Left ventricle myocardium superior (tissue), 1 donor: ENCODE results near the gene STARD13. TPM values are rescaled to one million over a fixed set of nuclear protein-coding genes. Genes with fewer than 3 reads are reported as not detected.
A peak's percentile ranks its signal among the peaks of the same experiment; 100 is the strongest.
"Not testable (repeated sequence)": the region's sequence is repeated elsewhere in the genome, so short reads cannot be mapped to it uniquely, and the experiment has no call there.

Experiments used
- ATAC-seq: fragments of 200-7000 bp; cut with Tn5 transposase; one replicate; pipeline ENCODE4 v1.9.1; 2020; ENCODE audit warnings: mild to moderate bottlenecking, moderate library complexity
- DNase-seq: peaks from one replicate; pipeline ENCODE4 v3.0.0-alpha.2; 2020
- intact Hi-C: fragments of 100-400 bp; cut with micrococcal nuclease; formaldehyde crosslinking; loops from one replicate; pipeline ENCODE4 v1.11.0; 2022
- total RNA-seq: library from RNA; stranded (reverse); fragmentation: NEBNext Ultra II Directional; extraction: Animal tissue kit (Norgen Biotek cat#: 25700); gene quantifications from one replicate; pipeline ENCODE4 v1.2.1, GENCODE V29; 2021
- donor health status: DM: no; HTN: yes; CAD: no; lungs with severe emphysema.

Gene STARD13
- total RNA-seq, 1 donor from 2014 or later: 41.1 TPM

DNA sequence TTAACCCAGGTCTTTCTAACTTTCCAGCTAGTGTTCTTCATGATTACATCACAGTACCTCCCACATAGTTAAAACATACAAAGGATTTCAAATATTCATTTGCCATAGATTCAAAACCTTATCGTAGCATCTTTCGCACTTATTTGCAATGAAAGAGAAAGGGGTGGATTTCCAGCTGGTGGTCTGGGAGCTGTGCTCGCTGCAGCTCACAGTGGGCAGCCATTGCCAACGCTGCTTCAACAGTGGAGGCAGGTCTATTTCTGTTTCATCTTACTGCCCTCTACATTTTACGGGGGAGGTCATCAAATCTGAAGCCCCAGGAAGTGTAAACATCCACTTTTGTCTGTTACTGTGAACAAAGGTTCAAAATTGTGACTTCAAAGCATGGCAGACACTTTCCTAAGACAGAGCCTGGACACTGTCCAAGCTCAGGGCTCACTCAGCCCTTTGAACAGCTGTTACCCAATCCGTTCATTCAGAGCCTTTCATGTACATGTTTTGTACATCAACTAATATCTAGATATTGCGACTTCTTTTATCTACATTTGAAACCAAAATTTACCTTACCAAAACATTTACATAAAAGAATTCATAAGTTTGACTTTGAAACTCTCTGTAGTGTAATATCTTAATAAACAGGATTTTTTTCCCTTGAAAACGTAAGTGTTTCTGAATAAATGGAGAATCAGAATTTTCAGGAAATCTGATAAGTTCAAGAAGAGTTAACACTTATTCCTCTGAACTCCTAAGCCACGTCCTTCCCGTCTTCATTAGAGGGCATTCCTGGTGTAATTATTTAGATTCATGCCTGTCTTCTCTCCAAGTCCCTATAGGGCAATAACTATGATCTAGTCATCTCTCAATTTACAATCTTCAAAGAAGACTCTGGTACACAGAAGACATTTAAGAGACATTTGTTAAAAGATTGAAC is 25.1 kb downstream of the STARD13 start:
- ATAC-seq (peak; percentile 36), DNase-seq (peak; percentile 38)
- intact Hi-C loops: no loop called here

DNA sequence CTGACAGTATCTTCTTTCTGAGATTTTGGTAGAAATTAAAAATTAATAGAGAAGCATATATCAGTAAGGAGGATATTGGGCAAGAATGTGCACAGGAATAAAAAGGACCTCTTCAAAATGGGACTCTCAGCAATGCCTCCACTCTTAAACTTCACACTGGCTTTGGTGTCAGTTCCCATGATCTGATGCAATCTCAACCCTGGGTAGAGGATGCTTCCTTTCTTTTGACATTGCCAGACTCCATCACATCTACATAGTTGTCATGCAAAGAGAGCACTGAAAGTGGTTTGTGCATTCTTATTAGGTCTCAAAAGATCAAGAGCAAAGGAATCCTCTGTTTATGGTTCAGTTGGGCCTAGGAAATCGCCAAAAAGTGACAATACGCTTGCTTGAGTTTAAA is 26.3 kb downstream of the STARD13 start:
- DNase-seq (no peak), ATAC-seq (no peak)
- intact Hi-C loops: no loop called here

DNA sequence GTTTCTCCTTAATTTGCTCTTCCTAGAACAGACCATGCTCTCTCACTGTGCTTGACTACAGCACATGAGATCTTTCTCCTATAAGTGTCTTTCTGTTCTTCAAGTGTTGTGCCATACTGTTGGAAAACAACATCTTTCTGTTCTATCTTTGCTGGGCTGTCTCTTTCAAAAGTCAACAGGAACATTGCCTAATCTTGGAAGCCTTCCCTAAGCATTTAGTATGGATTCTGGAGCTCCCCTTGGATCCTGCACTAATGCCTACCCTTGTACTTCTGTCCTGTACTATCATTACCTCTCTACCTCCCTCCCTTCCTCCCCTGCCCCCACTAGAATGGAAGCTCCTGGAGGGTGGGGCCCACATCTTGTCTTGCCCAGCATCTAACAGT is 26.8 kb downstream of the STARD13 start:
- DNase-seq (no peak), ATAC-seq (peak; percentile 19)
- intact Hi-C loops: no loop called here

DNA sequence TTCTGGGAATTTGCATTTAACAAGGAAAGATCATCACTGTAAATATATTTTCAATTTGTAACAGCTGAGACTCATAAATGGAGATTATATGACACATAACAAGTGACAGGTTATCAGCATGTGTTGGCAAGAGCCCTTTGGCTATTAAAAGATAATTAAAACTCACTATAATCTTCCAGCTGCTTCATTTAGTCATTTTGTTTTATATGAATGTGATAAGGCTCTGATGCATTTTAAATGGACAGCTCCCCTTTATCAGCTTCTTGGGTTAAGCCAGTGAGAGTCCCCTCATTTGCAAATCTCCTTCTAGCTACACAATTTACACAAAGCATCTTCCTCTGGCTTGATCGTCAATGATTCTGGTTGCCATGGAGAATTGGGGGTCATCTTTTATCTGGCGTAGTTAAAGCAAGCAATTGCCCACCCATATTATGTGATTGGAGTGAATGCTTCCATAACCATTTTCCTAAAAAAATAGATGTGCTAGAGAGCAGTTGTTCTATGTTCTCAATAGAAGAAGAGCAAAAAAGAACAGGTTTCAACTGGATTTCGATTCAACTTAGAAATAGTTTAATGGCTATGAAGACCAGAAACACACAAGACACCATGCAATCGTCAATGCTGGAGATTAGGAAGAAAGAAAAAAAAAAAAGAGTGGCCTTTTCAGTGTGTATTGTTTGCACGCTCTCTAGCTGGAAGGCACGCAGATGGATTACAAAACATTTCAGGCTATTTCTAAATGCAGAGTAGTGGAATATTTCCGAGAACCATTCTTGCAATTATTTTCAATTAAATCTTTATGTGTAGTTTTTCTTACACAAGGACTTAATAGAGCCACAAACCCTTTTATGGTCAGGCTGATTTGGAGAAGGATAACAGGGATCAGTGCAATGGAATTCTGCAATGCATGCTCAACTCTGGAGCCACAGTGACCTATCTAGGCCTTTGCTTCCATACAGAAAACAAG is 27.4 kb downstream of the STARD13 start:
- intact Hi-C loops: no loop called here
- ATAC-seq: peak; percentile 14
- no peak for DNase-seq

DNA sequence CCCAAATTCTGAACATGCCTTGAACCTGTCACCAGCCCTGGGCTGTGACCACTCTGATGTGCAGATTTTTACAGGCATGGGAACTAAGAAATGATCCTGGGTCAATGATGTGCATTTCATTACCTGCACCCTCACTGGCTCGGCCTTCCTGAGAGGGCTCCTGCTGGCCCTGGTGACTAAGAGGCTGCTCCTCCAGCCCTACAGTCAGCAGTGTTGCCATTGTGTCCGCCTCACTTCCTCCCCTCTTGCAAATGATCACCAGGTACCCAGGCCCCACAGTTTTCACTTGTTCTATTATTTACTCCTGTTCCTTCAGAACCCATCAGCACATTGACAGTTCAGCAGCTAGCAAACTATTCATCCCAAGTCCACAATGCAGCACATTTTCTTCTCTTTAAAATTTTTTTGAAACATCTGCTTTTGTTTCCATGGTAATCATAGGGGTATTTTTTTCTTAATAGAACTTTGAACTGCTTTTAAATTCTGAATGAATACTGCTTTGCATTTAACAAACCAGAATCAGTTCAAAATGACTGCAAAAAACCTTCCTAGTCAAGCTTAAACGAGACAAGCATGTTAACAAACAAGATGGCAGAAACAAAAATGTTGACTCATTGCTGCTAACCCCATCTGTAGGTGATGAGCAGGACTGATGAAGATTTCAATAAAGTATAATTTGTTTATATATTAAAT is 29.3 kb downstream of the STARD13 start:
- ATAC-seq: no peak
- intact Hi-C loops: no loop called here
- DNase-seq: no peak

DNA sequence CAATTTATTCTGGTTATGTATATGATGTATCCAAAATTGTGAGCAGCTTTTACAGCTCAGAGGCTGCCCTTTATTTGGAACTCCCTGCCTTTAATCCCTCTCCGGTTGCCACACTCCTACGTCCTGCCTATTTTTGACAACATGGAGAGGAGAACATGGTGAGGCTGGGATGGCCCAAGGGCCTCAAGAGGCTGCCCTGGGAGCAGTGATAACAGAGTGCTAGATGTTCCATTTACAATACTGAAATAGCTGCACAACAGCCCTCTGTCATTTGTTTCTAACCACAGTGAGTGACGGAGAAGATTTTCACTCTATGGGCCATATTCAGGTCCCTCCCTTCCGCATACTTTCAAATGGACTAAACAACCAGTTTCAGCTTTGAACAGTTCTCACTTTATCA is 33.4 kb downstream of the STARD13 start:
- intact Hi-C loops: no loop called here
- ATAC-seq (peak; percentile 95), DNase-seq (peak; percentile 68)

DNA sequence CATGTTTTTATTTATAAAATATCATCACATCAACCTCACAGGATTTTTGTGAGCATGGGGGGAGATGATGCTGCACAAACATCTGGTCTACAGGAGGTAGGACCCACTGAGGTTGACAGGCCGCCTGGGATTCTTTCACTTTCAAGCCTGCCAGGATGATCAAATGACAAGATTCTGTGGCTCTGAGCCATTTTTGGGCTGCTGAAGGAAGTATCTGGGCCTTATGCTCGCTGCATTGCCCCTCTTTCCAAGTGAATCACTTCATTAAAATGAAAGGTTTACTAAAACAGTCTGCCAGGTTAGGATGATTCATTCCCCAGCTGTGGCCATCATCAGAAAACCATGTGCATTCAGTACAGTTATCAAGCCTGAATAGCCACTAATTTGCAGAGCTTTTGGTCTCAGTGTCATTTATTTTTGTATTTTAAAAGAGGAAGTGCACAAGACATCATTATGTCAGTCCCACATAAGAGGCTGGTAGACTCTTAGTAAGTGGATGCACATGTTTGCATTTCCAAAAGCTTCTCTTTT is 34.4 kb downstream of the STARD13 start:
- ATAC-seq (peak; percentile 53), DNase-seq (no peak)
- intact Hi-C loops: no loop called here

DNA sequence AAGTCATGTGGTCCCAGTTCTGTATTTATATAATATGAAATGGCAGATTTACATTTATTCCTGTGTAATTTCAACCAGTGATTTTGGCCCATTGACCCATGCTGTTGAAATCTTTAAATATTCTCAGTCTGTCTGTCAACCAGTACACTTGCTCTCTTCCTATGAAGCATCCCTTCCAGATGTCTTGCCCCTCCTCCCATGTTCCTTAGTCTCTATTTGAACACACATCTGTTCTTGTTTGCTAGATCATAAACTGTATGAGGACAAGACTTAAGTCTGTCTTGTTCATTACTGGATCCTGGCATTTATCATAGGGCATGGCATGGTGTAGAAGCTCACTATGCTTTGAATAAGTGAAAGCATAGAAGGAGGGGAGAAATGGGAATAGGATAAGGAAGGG is 34.9 kb downstream of the STARD13 start:
- intact Hi-C loops: no loop called here
- ATAC-seq (no peak), DNase-seq (no peak)

DNA sequence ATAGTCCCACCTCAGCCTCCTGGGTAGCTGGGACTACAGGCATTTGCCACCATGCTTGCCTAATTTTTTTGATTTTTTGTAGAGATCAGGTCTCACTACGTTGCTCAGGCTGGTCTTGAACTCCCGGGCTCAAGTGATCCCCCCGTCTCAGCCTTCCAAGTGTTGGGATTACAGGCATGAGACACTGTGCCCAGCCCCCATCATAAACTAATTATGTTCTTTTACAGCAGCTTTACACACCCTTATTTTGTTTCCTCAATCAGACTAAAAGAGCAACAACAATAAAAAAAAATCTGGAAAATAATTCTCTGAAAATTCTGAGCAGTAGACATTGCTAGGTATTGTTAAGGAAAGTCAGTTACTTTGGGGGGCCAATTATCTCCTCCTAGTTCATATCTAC is 35.7 kb downstream of the STARD13 start:
- intact Hi-C loops: no loop called here
- no peak for ATAC-seq
- DNase-seq: no peak

DNA sequence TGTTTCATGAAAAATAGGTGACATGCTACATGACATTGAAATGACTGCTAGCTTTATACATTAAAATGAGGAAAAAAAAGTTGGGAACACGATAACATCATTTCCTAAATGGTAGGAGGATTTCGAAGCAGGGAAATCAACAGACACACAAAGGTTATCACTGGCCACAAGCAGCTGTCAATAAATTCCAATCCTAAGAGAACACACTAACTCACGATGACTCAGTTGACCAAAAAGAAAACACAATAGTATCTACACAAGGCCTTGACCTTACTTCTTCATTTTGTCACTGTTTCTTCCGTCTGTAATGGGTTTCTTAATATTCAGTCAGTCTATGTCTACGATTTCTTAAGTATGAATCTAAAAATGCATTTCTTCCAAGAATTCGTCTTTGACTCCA is 36.5 kb downstream of the STARD13 start:
- no peak for ATAC-seq
- intact Hi-C loops: no loop called here
- no peak for DNase-seq

DNA sequence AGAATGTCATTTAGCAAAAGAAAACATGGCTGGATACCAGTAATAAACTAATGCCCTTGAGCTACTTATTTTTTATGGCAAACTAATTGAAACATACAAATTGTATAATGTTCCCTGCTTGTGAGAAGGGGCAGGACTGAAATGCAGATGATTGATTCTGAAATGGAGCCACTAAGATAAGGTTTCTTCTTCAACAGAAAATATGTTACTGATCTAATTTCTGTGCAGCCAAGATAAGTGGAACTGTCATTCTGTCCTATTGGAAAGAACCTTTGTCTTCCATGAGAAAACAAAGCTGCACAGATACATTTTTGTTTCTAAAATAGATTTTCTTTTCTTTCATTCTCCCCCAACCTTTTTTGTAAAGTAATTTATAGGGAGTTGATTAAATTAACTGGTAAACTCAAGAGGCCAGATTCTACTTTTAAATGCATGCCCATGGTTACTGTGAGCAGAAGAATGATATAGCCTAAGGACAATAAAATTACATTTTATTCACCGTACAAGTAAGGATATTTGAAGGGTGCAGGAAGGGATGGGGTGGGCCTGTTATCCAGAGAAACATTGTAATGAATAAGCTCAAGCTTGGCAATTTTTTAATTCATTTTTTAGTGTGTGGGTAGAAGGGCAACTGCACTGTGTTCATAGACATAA is 39.9 kb downstream of the STARD13 start:
- intact Hi-C loops: no loop called here
- ATAC-seq (no peak), DNase-seq (no peak)

DNA sequence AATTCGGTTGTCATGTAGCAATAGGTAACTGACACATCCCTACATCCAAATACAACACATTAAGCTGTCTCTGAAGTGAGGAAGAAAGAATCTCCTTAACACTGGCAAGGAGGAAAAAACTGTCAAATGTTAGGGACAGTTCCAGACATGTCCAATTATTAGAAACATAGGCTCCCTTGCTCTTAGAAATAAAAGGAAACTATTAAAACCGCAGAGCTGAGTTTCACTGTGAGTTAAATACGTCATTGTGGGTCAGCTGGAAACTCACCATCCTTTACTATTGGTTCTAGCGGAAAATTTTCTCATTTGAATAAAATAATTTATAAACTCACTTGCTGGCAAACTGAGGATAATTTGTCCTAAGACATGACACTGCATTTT is 40.7 kb downstream of the STARD13 start:
- ATAC-seq (no peak), DNase-seq (no peak)
- intact Hi-C loops: no loop called here

DNA sequence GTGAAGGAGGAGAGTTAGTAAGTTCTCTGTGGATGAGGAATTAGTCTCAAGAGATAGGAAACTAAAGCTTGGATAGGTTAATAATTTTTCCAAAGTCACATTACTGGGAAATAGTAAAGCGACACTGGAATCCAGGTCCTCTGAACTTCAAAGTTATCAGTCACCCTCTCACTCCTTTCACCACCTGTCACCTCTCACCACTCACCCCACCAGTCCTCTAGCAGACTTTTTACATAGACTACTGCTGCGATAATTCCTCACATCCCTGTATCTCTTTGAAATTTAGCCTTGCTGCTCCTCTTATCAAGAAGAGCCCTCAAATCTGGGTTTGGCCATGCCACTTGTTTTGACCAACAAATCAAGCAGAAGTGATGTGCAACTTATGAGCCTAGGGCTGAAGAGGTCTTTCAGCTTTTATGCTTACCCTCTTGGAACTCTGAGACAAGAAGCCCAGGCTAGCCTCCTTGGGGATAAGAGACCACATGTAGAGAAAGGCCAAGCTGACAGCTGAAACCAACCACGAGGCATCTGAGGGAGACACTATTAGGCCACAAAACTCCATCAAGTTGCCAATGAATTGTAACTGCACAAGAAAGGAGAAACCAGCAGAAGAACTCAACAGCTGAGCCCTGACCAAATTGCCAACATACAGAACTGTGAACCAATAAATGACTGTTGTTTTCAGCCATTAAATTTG is 41.2 kb downstream of the STARD13 start:
- ATAC-seq: peak; percentile 91
- intact Hi-C loops: no loop called here

DNA sequence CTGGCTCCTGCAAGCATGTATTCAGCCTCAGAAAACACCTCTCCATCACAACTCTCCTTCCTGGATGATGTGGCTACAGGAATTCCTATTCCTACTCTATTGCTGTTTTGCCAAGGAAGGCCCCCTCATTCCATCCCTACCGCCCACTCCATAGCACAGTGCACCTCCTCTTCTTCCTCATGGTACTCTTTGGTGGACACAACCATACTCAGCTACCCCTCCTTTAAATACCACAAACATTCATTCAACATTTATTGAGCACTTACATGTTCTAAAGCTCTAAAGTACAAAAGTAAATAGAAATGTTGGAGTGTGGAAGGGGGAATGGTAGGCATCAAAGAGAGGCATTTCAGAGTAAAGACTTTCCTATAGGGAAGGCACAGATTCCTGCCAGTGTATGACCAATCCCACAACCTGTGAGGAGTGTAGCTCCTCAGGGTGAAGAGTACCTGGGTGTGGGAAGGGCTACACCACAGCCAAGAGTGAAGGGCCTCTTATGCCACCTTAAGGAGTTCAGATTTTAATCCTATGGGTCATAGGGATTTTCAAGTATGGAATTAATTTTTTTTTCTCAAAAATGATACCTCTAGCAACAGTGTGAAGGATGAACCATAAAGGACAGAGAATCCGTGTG is 42.5 kb downstream of the STARD13 start:
- DNase-seq (no peak), ATAC-seq (peak; percentile 24)
- intact Hi-C loops: no loop called here

More for the DNA sequence above, 41.2 kb downstream of the STARD13 start:
- DNase-seq: no peak

DNA sequence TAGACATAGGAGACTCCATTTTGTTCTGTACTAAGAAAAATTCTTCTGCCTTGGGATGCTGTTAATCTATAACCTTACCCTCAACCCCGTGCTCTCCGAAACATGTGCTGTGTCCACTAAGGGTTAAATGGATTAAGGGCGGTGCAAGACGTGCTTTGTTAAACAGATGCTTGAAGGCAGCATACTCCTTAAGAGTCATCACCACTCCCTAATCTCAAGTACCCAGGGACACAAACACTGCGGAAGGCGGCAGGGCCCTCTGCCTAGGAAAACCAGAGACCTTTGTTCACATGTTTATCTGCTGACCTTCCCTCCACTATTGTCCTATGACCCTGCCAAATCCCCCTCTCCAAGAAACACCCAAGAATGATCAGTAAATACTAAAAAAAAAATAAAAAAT is 43.2 kb downstream of the STARD13 start:
- DNase-seq, intact Hi-C loops, ATAC-seq: not testable (repeated sequence)

DNA sequence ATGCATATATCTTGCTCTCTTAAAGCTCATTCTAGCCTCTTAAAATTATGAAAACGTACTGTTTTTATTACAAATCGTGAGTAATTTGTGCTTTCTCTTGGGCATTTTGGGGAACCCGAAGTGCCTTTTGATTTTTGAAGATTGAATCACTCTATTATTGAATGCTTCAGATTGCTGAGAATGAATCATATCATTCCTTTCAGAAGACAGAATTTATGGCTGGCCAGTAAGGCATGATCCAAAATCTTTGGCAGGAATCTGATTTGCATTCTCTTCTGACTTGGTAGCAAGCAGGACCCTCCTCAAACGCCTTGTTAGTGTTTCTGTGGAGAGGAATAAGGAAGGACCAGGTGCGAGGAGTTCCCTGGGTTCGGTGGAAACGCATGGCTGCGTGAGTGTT is 49.5 kb downstream of the STARD13 start:
- ATAC-seq: no peak
- no peak for DNase-seq
- intact Hi-C loops: no loop called here

DNA sequence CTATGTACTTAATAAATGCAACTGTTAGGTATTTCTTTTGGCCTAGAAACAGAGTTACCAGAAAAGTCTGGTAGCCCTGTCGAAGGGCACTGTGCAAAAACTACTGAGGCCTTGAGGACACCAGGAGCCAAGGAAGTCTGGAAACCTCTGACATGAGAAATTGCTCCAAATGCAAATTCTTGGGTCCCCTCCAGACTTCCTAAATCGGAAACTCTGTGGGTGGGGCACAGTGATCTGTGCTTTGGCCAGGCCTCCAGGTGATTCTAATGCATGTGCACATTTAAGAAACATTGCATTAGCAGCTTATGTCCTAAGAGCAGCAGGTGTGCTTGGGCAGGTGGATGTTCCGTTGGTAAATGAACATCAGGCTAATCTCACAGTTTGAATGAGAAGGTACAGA is 50.0 kb downstream of the STARD13 start:
- no peak for DNase-seq
- intact Hi-C loops: no loop called here
- no peak for ATAC-seq

DNA sequence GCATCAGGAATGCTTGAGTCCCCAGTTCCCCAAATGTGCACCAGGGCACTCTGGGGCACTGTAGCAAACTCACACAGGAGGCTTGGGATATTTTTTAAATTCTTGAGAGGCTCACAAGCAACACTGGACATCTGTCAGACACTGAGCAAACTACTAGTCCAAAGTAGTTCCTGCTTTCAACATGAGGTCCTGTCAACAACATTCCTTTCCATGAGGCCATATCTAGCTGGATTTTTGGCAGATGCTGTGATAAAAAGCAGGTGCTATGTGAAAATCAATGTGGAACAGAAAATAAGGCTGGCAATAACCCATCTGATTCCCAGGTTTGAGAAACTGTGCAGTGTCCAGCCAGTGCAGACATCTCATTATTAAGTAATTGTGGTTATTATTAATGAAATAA is 50.5 kb downstream of the STARD13 start:
- intact Hi-C loops: no loop called here
- DNase-seq (no peak), ATAC-seq (peak; percentile 53)
